HEK293 (cell line): ENCODE results near the gene AIG1.

Experiments used
- CTCF ChIA-PET: fragments of 350-600 bp; formaldehyde crosslinking; extraction: SDS; loops from one replicate; lab custom pipeline; 2021; ENCODE audit warnings: antibody characterized with exemption; lab: Yijun Ruan, JAX
- POLR2A ChIA-PET: fragments of 300-600 bp; formaldehyde crosslinking; extraction: SDS; loops from one replicate; lab custom pipeline; 2020; ENCODE audit warnings: antibody characterized with exemption, inconsistent platforms; lab: Yijun Ruan, JAX
- H3K27ac ChIP-seq: fragments of 200-500 bp; sonication (Bioruptor generic); 2 replicates; pipeline ENCODE4 v1.5.1; 2014; ENCODE audit warnings: low read depth, low read length, control low read depth, inconsistent platforms; ENCODE audit errors: extremely low read depth
- H3K36me3 ChIP-seq, 2 experiments: fragments of 200-500 bp in 1 of 2; sonication (Bioruptor generic) in 1 of 2; 1 replicate in 1 of 2; 2 replicates in 1 of 2; pipeline ENCODE4 v1.5.1; 2014 to 2017; ENCODE audit warnings: inconsistent platforms in 2 of 2, low read length in 2 of 2; ENCODE audit not compliant: control insufficient read depth in 2 of 2, insufficient read depth in 1 of 2
- H3K4me1 ChIP-seq: fragments of 200-500 bp; sonication (Bioruptor generic); 2 replicates; pipeline ENCODE4 v1.5.1; 2014; ENCODE audit warnings: mild to moderate bottlenecking, low read length, inconsistent platforms; ENCODE audit not compliant: control insufficient read depth, insufficient read depth
- H3K4me3 ChIP-seq: 2 replicates; pipeline ENCODE4 v1.5.1; 2011; ENCODE audit warnings: low read depth, mild to moderate bottlenecking, control low read depth, low read length, moderate library complexity
- H3K9me3 ChIP-seq: fragments of 200-500 bp; sonication (Bioruptor generic); 2 replicates; pipeline ENCODE4 v1.5.1; 2014; ENCODE audit warnings: low read depth, low read length, inconsistent platforms; ENCODE audit not compliant: control insufficient read depth, insufficient read depth
- MZF1 ChIP-seq: fragments of 450-650 bp; formaldehyde crosslinking; IDR thresholded peaks from 2 replicates; pipeline ENCODE4 v1.5.1; 2017; ENCODE audit warnings: missing biosample characterization, missing genetic modification characterization, borderline replicate concordance
- RBAK ChIP-seq: fragments of 450-650 bp; formaldehyde crosslinking; IDR thresholded peaks from 2 replicates; pipeline ENCODE4 v1.5.1; 2016; ENCODE audit warnings: missing biosample characterization, missing genetic modification characterization
- ZNF23 ChIP-seq: fragments of 450-650 bp; formaldehyde crosslinking; IDR thresholded peaks from 2 replicates; pipeline ENCODE4 v1.5.1; 2016; ENCODE audit warnings: missing biosample characterization, missing genetic modification characterization, borderline replicate concordance
- ZNF335 ChIP-seq: fragments of 450-650 bp; formaldehyde crosslinking; conservative IDR thresholded peaks from 2 replicates; pipeline ENCODE4 v1.5.1; 2016; ENCODE audit warnings: missing biosample characterization, missing genetic modification characterization
- ZNF549 ChIP-seq: fragments of 450-650 bp; IDR thresholded peaks from 2 replicates; pipeline ENCODE4 v1.5.1; 2018; ENCODE audit warnings: missing biosample characterization, missing genetic modification characterization, mild to moderate bottlenecking, inconsistent platforms, moderate library complexity
- ZNF571 ChIP-seq: fragments of 450-650 bp; formaldehyde crosslinking; IDR thresholded peaks from 2 replicates; pipeline ENCODE4 v1.5.0; 2017; ENCODE audit warnings: missing biosample characterization, missing genetic modification characterization
- ZNF585B ChIP-seq: fragments of 450-650 bp; formaldehyde crosslinking; IDR thresholded peaks from 2 replicates; pipeline ENCODE4 v1.5.1; 2016; ENCODE audit warnings: missing biosample characterization, missing genetic modification characterization
- ZNF610 ChIP-seq: fragments of 450-650 bp; formaldehyde crosslinking; IDR thresholded peaks from 2 replicates; pipeline ENCODE4 v1.5.1; 2016; ENCODE audit warnings: missing biosample characterization, missing genetic modification characterization, borderline replicate concordance
- ZNF626 ChIP-seq: fragments of 450-650 bp; sonication (Bioruptor Pico); formaldehyde crosslinking; IDR thresholded peaks from 2 replicates; pipeline ENCODE4 v1.5.1; 2018; ENCODE audit warnings: missing biosample characterization, missing genetic modification characterization, inconsistent platforms
- ZNF629 ChIP-seq: fragments of 450-650 bp; formaldehyde crosslinking; IDR thresholded peaks from 2 replicates; pipeline ENCODE4 v1.5.1; 2017; ENCODE audit warnings: missing biosample characterization, missing genetic modification characterization
- ZNF654 ChIP-seq: fragments of 450-650 bp; formaldehyde crosslinking; IDR thresholded peaks from 2 replicates; pipeline ENCODE4 v1.5.1; 2016; ENCODE audit warnings: low read depth, missing biosample characterization, missing genetic modification characterization
- ZNF670 ChIP-seq: fragments of 450-650 bp; formaldehyde crosslinking; IDR thresholded peaks from 2 replicates; pipeline ENCODE4 v1.5.1; 2016; ENCODE audit warnings: missing biosample characterization, missing genetic modification characterization, low read depth
- ZNF677 ChIP-seq: fragments of 450-650 bp; IDR thresholded peaks from 2 replicates; pipeline ENCODE4 v1.5.0; 2018; ENCODE audit warnings: missing biosample characterization, mild to moderate bottlenecking, missing genetic modification characterization, moderate library complexity
- ZNF791 ChIP-seq: fragments of 450-650 bp; formaldehyde crosslinking; IDR thresholded peaks from 2 replicates; pipeline ENCODE4 v1.5.1; 2016; ENCODE audit warnings: missing biosample characterization, missing genetic modification characterization
- TF ChIP-seq, protein P1 (sequence below): fragments of 450-650 bp; formaldehyde crosslinking; IDR thresholded peaks from 2 replicates; pipeline ENCODE4 v1.5.1; 2016; ENCODE audit warnings: missing biosample characterization, missing genetic modification characterization
- TF ChIP-seq, protein P2 (sequence below): fragments of 450-650 bp; formaldehyde crosslinking; IDR thresholded peaks from 2 replicates; pipeline ENCODE4 v1.5.1; 2017; ENCODE audit warnings: missing biosample characterization, missing genetic modification characterization
- TF ChIP-seq, protein P3 (sequence below): fragments of 450-650 bp; IDR thresholded peaks from 2 replicates; pipeline ENCODE4 v1.5.1; 2018; ENCODE audit warnings: missing biosample characterization, missing genetic modification characterization
- TF ChIP-seq, protein P4 (sequence below): fragments of 450-650 bp; formaldehyde crosslinking; IDR thresholded peaks from 2 replicates; pipeline ENCODE4 v1.5.1; 2016; ENCODE audit warnings: missing biosample characterization, missing genetic modification characterization

Gene AIG1

DNA sequence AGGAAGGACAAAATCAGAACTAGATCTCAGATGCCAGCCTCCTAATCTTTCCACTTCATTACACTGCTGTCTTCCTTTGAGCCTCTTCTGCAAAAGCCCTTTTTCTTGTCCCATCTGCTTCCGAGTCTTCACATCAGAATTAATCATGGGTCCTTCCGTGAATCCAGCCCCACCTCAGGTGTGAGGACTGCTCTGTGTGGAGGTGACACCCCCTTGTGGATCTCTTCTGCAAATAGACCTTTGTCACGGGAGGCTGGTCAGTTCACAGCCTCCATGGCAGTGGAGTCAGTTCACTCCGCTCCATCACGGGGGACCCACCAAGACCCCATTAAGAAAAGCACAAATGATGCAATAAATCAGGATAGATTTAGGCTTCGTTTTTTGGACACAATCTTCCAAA, 218.7 kb downstream of the AIG1 start:
- H3K9me3 ChIP-seq: no peaks in the 10 kb centered on the region
- no peaks in the 10 kb centered on the region for H3K4me1 ChIP-seq
- POLR2A ChIA-PET: no interaction called here
- CTCF ChIA-PET: interaction anchor here (0.6 to 2.4 kb wide), 20 partner anchors 11 to 805 kb away, joined by 3 to 12 read pairs (median 4); no protein-coding TSS in a partner anchor
- no peaks in the 10 kb centered on the region for H3K36me3 ChIP-seq
- H3K27ac ChIP-seq: no peak overlapping the region
- TF ChIP-seq, protein P1, sequence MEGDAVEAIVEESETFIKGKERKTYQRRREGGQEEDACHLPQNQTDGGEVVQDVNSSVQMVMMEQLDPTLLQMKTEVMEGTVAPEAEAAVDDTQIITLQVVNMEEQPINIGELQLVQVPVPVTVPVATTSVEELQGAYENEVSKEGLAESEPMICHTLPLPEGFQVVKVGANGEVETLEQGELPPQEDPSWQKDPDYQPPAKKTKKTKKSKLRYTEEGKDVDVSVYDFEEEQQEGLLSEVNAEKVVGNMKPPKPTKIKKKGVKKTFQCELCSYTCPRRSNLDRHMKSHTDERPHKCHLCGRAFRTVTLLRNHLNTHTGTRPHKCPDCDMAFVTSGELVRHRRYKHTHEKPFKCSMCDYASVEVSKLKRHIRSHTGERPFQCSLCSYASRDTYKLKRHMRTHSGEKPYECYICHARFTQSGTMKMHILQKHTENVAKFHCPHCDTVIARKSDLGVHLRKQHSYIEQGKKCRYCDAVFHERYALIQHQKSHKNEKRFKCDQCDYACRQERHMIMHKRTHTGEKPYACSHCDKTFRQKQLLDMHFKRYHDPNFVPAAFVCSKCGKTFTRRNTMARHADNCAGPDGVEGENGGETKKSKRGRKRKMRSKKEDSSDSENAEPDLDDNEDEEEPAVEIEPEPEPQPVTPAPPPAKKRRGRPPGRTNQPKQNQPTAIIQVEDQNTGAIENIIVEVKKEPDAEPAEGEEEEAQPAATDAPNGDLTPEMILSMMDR (tag by site-specific recombination): peak; percentile 44
- TF ChIP-seq ZNF654 (tag by site-specific recombination): peak; percentile 60
- TF ChIP-seq ZNF670 (tag by site-specific recombination): no peak
- no peak for TF ChIP-seq ZNF629 (tag by site-specific recombination)
- TF ChIP-seq, protein P2, sequence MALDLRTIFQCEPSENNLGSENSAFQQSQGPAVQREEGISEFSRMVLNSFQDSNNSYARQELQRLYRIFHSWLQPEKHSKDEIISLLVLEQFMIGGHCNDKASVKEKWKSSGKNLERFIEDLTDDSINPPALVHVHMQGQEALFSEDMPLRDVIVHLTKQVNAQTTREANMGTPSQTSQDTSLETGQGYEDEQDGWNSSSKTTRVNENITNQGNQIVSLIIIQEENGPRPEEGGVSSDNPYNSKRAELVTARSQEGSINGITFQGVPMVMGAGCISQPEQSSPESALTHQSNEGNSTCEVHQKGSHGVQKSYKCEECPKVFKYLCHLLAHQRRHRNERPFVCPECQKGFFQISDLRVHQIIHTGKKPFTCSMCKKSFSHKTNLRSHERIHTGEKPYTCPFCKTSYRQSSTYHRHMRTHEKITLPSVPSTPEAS (tag by site-specific recombination): no peak
- TF ChIP-seq, protein P3, sequence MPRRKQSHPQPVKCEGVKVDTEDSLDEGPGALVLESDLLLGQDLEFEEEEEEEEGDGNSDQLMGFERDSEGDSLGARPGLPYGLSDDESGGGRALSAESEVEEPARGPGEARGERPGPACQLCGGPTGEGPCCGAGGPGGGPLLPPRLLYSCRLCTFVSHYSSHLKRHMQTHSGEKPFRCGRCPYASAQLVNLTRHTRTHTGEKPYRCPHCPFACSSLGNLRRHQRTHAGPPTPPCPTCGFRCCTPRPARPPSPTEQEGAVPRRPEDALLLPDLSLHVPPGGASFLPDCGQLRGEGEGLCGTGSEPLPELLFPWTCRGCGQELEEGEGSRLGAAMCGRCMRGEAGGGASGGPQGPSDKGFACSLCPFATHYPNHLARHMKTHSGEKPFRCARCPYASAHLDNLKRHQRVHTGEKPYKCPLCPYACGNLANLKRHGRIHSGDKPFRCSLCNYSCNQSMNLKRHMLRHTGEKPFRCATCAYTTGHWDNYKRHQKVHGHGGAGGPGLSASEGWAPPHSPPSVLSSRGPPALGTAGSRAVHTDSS (tag by site-specific recombination): no peak
- no peak for TF ChIP-seq ZNF585B (tag by site-specific recombination)
- TF ChIP-seq ZNF549: no peak
- TF ChIP-seq RBAK (tag by site-specific recombination): no peak
- no peak for TF ChIP-seq ZNF23 (tag by site-specific recombination)
- TF ChIP-seq, protein P4, sequence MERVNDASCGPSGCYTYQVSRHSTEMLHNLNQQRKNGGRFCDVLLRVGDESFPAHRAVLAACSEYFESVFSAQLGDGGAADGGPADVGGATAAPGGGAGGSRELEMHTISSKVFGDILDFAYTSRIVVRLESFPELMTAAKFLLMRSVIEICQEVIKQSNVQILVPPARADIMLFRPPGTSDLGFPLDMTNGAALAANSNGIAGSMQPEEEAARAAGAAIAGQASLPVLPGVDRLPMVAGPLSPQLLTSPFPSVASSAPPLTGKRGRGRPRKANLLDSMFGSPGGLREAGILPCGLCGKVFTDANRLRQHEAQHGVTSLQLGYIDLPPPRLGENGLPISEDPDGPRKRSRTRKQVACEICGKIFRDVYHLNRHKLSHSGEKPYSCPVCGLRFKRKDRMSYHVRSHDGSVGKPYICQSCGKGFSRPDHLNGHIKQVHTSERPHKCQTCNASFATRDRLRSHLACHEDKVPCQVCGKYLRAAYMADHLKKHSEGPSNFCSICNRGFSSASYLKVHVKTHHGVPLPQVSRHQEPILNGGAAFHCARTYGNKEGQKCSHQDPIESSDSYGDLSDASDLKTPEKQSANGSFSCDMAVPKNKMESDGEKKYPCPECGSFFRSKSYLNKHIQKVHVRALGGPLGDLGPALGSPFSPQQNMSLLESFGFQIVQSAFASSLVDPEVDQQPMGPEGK (tag by site-specific recombination): no peak
- no peak for TF ChIP-seq ZNF626
- no peak for TF ChIP-seq ZNF571
- H3K4me3 ChIP-seq: no peak overlapping the region

DNA sequence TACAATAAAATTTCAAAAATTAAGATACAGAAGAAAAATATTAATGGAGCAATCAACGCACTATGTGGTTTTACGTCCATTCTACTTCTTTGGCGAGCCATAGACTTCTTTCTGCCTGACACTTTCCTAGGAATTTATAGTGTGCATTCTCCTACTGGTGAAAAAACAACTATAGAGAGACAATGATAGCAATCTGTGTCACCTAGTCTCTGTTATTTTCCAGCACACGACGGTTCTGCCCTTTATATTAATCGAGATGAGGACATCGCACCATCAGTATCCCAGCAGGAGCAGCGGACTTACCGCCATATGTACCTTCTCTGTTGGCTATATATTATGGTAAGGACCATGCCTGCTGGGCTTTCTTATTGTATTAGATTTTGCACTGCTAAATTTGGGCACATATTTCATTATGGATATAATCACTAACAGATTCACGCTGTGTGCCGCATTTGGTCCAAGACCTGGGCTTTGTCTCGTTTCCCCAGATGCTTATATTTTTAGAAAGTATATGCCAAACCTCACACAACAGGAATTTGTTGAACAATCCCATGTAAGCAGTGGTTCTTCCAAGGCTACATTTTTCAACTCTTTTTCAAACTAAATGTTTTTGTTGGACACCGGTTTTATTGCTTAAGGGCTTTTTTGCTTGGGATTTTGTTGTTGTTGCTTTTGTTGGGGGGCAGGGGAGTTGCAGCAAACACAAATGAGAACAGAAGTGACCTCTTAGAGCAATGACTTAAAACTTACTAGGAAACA, 223.4 kb downstream of the AIG1 start:
- Histone ChIP-seq H3K4me1 (no peaks in the 10 kb centered on the region), H3K36me3 (no peaks in the 10 kb centered on the region), H3K9me3 (no peaks in the 10 kb centered on the region), H3K27ac (no peak overlapping the region)
- TF ChIP-seq MZF1 (no peak), ZNF791 (tag by site-specific recombination) (no peak), ZNF677 (tag by site-specific recombination) (no peak), ZNF585B (tag by site-specific recombination) (no peak), ZNF654 (tag by site-specific recombination) (no peak), ZNF335 (tag by site-specific recombination) (no peak), ZNF610 (no peak)
- TF ChIP-seq, protein P3 (tag by site-specific recombination): no peak
- TF ChIP-seq, all 188 proteins: peak for 0
- POLR2A ChIA-PET: no interaction called here
- CTCF ChIA-PET: no interaction called here
- no peak overlapping the region for H3K4me3 ChIP-seq
